Endothelial cell of umbilical vein (primary cell): ENCODE data around the gene VIT.

Experiments
- CTCF ChIP-seq, 2 donors: IDR thresholded peaks; 1 replicate in 1 of 2; 2 replicates in 1 of 2; pipeline ENCODE4 v1.5.1; 2011; ENCODE audit warnings: low read length in 2 of 2, mild to moderate bottlenecking in 2 of 2, moderate library complexity in 2 of 2, control low read depth in 1 of 2, inconsistent platforms in 1 of 2, low read depth in 1 of 2; ENCODE audit not compliant: insufficient read depth in 1 of 2; ENCODE audit errors: extremely low read depth in 1 of 2
- EZH2 ChIP-seq: IDR thresholded peaks from 2 replicates; pipeline ENCODE4 v1.6.1; 2012; ENCODE audit warnings: borderline replicate concordance, low read depth, mild to moderate bottlenecking, moderate library complexity, low read length, inconsistent platforms; ENCODE audit not compliant: severe bottlenecking
- MYC ChIP-seq: IDR thresholded peaks from one replicate; pipeline ENCODE4 v1.6.1; 2011; ENCODE audit warnings: mild to moderate bottlenecking, low read depth, low read length
- POLR2A ChIP-seq: IDR thresholded peaks from 2 replicates; pipeline ENCODE4 v1.6.1; 2012; ENCODE audit warnings: low read depth, mild to moderate bottlenecking, control low read depth, low read length
- POLR2AphosphoS5 ChIP-seq: IDR thresholded peaks from 2 replicates; pipeline ENCODE4 v1.6.1; 2012; ENCODE audit warnings: low read depth, mild to moderate bottlenecking, control low read depth, low read length, moderate library complexity; ENCODE audit not compliant: insufficient read depth

GRCh38 chr2:36676364-36676763 lies 20.1 kb upstream of the VIT start:
- no peak for TF ChIP-seq POLR2A
- TF ChIP-seq CTCF (IDR thresholded peaks at IDR 0.05; ENCODE audit: extremely low read depth in 1 of 2, insufficient read depth in 1 of 2, low read depth in 1 of 2, low read length in 2 of 2) = no peak
- TF ChIP-seq EZH2 = no peak
- TF ChIP-seq POLR2AphosphoS5 = no peak
- TF ChIP-seq MYC = no peak
